Brain microvascular endothelial cell (primary cell): ENCODE data around the gene CPZ.

ENCODE experiments used
- DNase-seq: peaks from one replicate; pipeline ENCODE4 v3.0.0-alpha.2; 2020
- H3K27ac ChIP-seq: fragments of 250-450 bp; sonication (Bioruptor Pico); 2 replicates; pipeline ENCODE4 v1.5.1; 2020; ENCODE audit warnings: mild to moderate bottlenecking, moderate library complexity
- H3K27me3 ChIP-seq: fragments of 250-450 bp; sonication (Bioruptor Pico); replicated peaks from 2 replicates; pipeline ENCODE4 v1.5.1; 2020; ENCODE audit warnings: mild to moderate bottlenecking
- H3K36me3 ChIP-seq: fragments of 250-450 bp; sonication (Bioruptor Pico); replicated peaks from 2 replicates; pipeline ENCODE4 v1.5.1; 2020; ENCODE audit warnings: mild to moderate bottlenecking
- H3K4me3 ChIP-seq: 2 replicates; pipeline ENCODE4 v1.5.1; 2011; ENCODE audit warnings: low read depth, mild to moderate bottlenecking, control low read depth, low read length, moderate library complexity
- in situ Hi-C: cut with HindIII; loops from 2 replicates; pipeline ENCODE4 v1.10.0; 2017; ENCODE audit warnings: low sequenced_read_pairs, low pct_ligation_motif_present
- TF ChIP-seq, protein P1 (sequence below): IDR thresholded peaks from 2 replicates; pipeline ENCODE4 v1.5.1; 2011; ENCODE audit warnings: low read depth, mild to moderate bottlenecking, moderate library complexity, low read length, control low read depth, inconsistent platforms; ENCODE audit errors: missing control alignments

The CPZ gene

GRCh38 chr4:8581094-8581861 lies 11.3 kb upstream of the CPZ start:
- no peak for DNase-seq
- H3K27ac ChIP-seq: no peak overlapping the region
- no peak overlapping the region for H3K4me3 ChIP-seq
- H3K36me3 ChIP-seq: no peaks in the 10 kb centered on the region
- in situ Hi-C loops: no loop called here
- H3K27me3 ChIP-seq: peaks cover 37% of the 10 kb centered on the region
- TF ChIP-seq, protein P1, sequence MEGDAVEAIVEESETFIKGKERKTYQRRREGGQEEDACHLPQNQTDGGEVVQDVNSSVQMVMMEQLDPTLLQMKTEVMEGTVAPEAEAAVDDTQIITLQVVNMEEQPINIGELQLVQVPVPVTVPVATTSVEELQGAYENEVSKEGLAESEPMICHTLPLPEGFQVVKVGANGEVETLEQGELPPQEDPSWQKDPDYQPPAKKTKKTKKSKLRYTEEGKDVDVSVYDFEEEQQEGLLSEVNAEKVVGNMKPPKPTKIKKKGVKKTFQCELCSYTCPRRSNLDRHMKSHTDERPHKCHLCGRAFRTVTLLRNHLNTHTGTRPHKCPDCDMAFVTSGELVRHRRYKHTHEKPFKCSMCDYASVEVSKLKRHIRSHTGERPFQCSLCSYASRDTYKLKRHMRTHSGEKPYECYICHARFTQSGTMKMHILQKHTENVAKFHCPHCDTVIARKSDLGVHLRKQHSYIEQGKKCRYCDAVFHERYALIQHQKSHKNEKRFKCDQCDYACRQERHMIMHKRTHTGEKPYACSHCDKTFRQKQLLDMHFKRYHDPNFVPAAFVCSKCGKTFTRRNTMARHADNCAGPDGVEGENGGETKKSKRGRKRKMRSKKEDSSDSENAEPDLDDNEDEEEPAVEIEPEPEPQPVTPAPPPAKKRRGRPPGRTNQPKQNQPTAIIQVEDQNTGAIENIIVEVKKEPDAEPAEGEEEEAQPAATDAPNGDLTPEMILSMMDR: no peak

DNA sequence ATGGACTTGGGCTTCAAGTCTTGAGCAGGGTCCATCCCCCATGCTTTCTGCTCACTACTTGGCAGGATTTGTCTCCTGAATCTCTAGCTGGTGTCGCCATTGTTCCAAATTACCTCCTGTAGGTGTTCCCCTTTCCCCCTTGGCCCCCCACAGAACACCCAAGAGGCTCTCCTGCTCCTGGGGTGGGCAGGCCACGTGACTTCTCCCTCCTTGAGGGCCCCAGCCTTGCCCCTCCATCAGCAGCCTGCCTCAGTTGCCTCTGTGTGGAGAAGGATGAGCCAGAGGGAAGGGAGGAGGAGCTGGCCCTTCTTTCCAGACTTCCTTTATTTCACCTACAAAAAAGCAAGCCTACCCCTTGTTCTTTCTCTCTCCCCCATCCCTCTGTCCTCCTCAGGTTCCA lies 10.5 kb upstream of the CPZ start:
- Histone ChIP-seq H3K36me3 (no peaks in the 10 kb centered on the region), H3K27me3 (peaks cover 39% of the 10 kb centered on the region), H3K27ac (no peak overlapping the region), H3K4me3 (no peak overlapping the region)
- in situ Hi-C loops: no loop called here
- TF ChIP-seq, protein P1: no peak
- DNase-seq: no peak

DNA sequence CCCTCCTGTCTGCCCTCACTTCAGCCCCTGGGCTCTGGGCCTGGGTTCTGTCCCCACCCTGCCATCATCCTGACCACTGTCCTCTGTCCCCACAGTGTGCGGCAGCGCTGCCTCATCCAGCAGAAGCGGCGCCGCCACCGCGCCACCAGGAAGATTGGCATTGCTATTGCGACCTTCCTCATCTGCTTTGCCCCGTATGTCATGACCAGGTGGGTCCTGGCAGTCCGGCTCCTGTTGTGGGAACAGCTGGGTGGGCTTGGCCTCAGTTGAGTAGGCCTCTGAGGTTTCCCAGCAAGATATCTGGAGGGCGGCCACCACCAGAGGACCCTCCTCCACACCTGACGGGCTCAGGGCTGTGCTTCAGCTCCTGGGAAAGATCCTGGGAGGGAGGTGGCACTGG lies 10.1 kb upstream of the CPZ start:
- in situ Hi-C loops: no loop called here
- no peaks in the 10 kb centered on the region for H3K36me3 ChIP-seq
- no peak overlapping the region for H3K27ac ChIP-seq
- no peak for DNase-seq
- TF ChIP-seq, protein P1: no peak
- H3K4me3 ChIP-seq: no peak overlapping the region
- peaks cover 37% of the 10 kb centered on the region for H3K27me3 ChIP-seq

DNA sequence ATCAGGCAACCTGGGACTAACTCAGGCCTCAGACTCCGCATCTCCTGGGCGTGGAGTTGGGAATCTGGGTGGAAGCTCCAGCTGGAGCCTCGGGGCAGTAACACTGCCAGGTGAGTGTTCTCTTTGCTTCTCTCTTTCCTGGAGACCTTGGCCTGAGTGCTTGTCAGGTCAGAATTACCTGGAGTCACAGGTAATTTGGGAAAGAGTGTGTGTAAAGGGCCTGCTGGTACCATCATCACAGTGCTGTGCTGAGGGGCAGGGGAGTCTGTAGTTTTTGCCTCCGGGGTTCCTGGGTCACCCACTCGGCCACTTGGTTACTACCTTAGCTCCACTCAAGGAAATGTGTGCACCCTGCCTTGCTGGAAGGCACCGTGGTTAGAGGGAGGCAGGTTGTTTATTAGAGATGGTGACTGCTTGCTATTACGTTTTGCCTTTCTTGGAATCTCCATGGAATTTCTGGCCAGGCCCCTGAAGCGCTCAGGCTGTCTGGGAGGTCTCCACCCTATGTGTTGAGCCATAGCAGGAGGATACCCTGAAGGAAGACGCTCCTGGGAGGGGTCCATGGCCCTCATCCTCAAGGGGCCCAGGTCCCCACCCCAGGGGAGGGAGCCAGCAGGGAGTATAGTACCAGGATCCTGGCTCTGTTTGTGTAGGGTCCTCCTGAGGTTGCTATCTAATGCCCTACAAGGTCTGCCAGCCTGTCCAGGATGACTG lies 9.5 kb upstream of the CPZ start:
- DNase-seq: no peak
- H3K27ac ChIP-seq: no peak overlapping the region
- TF ChIP-seq, protein P1: no peak
- no peak overlapping the region for H3K4me3 ChIP-seq
- H3K27me3 ChIP-seq: peaks cover 32% of the 10 kb centered on the region
- in situ Hi-C loops: no loop called here
- H3K36me3 ChIP-seq: no peaks in the 10 kb centered on the region

GRCh38 chr4:8583655-8584025 lies 8.9 kb upstream of the CPZ start:
- H3K36me3 ChIP-seq: no peaks in the 10 kb centered on the region
- DNase-seq: no peak
- H3K27me3 ChIP-seq: peaks cover 32% of the 10 kb centered on the region
- TF ChIP-seq, protein P1: no peak
- no peak overlapping the region for H3K27ac ChIP-seq
- in situ Hi-C loops: no loop called here
- H3K4me3 ChIP-seq: no peak overlapping the region

- Histone ChIP-seq H3K27me3 (peaks cover 32% of the 10 kb centered on the region), H3K36me3 (no peaks in the 10 kb centered on the region), H3K27ac (no peak overlapping the region), H3K4me3 (no peak overlapping the region)
- no peak for DNase-seq
- TF ChIP-seq, protein P1: peak; percentile 24
- in situ Hi-C loops: no loop called here
Observed at GRCh38 chr4:8585186-8585585, 7.4 kb upstream of the CPZ start.
